H9 (cell line): ENCODE measurements around the gene ADGRF5. TPM values are rescaled to one million over a fixed set of nuclear protein-coding genes. Genes with fewer than 3 reads are reported as not detected.

Experiments
- DNase-seq: peaks from one replicate; pipeline ENCODE4 v3.0.0-alpha.2; 2017
- H2AFZ ChIP-seq: one replicate; pipeline ENCODE4 v1.6.1; 2013; ENCODE audit warnings: mild to moderate bottlenecking, low read length, control low read depth, moderate library complexity
- H2AK5ac ChIP-seq: 2 replicates; pipeline ENCODE4 v1.6.1; 2013; ENCODE audit warnings: low read length, control low read depth, mixed read lengths; ENCODE audit not compliant: insufficient read length
- H2BK120ac ChIP-seq: one replicate; pipeline ENCODE4 v1.6.1; 2013; ENCODE audit warnings: low read depth, mild to moderate bottlenecking, low read length, control low read depth, inconsistent platforms; ENCODE audit not compliant: poor library complexity, severe bottlenecking
- H2BK12ac ChIP-seq: 2 replicates; pipeline ENCODE4 v1.6.1; 2013; ENCODE audit warnings: low read length, control low read depth, mixed read lengths, low read depth; ENCODE audit not compliant: insufficient read length
- H2BK15ac ChIP-seq: 2 replicates; pipeline ENCODE4 v1.6.1; 2013; ENCODE audit warnings: low read depth, low read length, control low read depth
- H2BK20ac ChIP-seq: one replicate; pipeline ENCODE4 v1.6.1; 2013; ENCODE audit warnings: low read depth, mild to moderate bottlenecking, low read length, control low read depth, inconsistent platforms; ENCODE audit not compliant: poor library complexity, severe bottlenecking
- H2BK5ac ChIP-seq: 2 replicates; pipeline ENCODE4 v1.6.1; 2013; ENCODE audit warnings: low read length, control low read depth, mixed read lengths; ENCODE audit not compliant: insufficient read length
- H3K14ac ChIP-seq: 2 replicates; pipeline ENCODE4 v1.6.1; 2013; ENCODE audit warnings: low read length, control low read depth; ENCODE audit not compliant: insufficient read depth
- H3K18ac ChIP-seq: 2 replicates; pipeline ENCODE4 v1.6.1; 2013; ENCODE audit warnings: low read depth, mild to moderate bottlenecking, mixed read lengths, low read length, control low read depth; ENCODE audit not compliant: insufficient read length
- H3K23ac ChIP-seq: 2 replicates; pipeline ENCODE4 v1.6.1; 2013; ENCODE audit warnings: low read length, control low read depth, mixed read lengths, low read depth; ENCODE audit not compliant: insufficient read length
- H3K23me2 ChIP-seq: 2 replicates; pipeline ENCODE4 v1.6.1; 2013; ENCODE audit warnings: low read depth, mild to moderate bottlenecking, mixed read lengths, low read length, control low read depth; ENCODE audit not compliant: insufficient read length, poor library complexity, severe bottlenecking
- H3K27ac ChIP-seq: 2 replicates; pipeline ENCODE4 v1.5.1; 2013; ENCODE audit warnings: low read length, control low read depth, mixed read lengths, low read depth; ENCODE audit not compliant: insufficient read length
- H3K27me3 ChIP-seq: 2 replicates; pipeline ENCODE4 v1.6.1; 2013; ENCODE audit warnings: low read length, control low read depth, inconsistent platforms; ENCODE audit not compliant: insufficient read depth
- H3K4ac ChIP-seq: 2 replicates; pipeline ENCODE4 v1.6.1; 2013; ENCODE audit warnings: low read depth, mild to moderate bottlenecking, control low read depth, inconsistent platforms, low read length, moderate library complexity
- H3K4me1 ChIP-seq: 2 replicates; pipeline ENCODE4 v1.6.1; 2013; ENCODE audit warnings: low read length, control low read depth, inconsistent platforms; ENCODE audit not compliant: insufficient read depth
- H3K4me2 ChIP-seq: 2 replicates; pipeline ENCODE4 v1.6.1; 2013; ENCODE audit warnings: low read length, control low read depth, mixed read lengths; ENCODE audit not compliant: insufficient read length, insufficient read depth
- H3K56ac ChIP-seq: 2 replicates; pipeline ENCODE4 v1.6.1; 2013; ENCODE audit warnings: low read depth, mild to moderate bottlenecking, mixed read lengths, low read length, control low read depth; ENCODE audit not compliant: insufficient read length
- H3K79me1 ChIP-seq: 2 replicates; pipeline ENCODE4 v1.6.1; 2013; ENCODE audit warnings: low read depth, mild to moderate bottlenecking, moderate library complexity, low read length, control low read depth, inconsistent platforms; ENCODE audit not compliant: insufficient read depth, poor library complexity, severe bottlenecking
- H3K79me2 ChIP-seq: 2 replicates; pipeline ENCODE4 v1.6.1; 2013; ENCODE audit warnings: low read length, control low read depth, inconsistent platforms; ENCODE audit not compliant: insufficient read depth
- H3K9ac ChIP-seq: 2 replicates; pipeline ENCODE4 v1.6.1; 2013; ENCODE audit warnings: low read length, control low read depth, mixed read lengths; ENCODE audit not compliant: insufficient read length; ENCODE audit errors: extremely low read depth
- H3K9me3 ChIP-seq: one replicate; pipeline ENCODE4 v1.6.1; 2013; ENCODE audit warnings: low read depth, low read length, inconsistent platforms; ENCODE audit not compliant: control insufficient read depth
- H3T11ph ChIP-seq: one replicate; pipeline ENCODE4 v1.6.1; 2013; ENCODE audit warnings: mild to moderate bottlenecking, low read length, control low read depth, inconsistent platforms
- H4K20me1 ChIP-seq: one replicate; pipeline ENCODE4 v1.6.1; 2013; ENCODE audit not compliant: control insufficient read depth, insufficient read length, insufficient read depth
- H4K5ac ChIP-seq: 2 replicates; pipeline ENCODE4 v1.6.1; 2013; ENCODE audit warnings: low read depth, mild to moderate bottlenecking, mixed read lengths, low read length, control low read depth; ENCODE audit not compliant: insufficient read length
- H4K8ac ChIP-seq: replicated peaks from 2 replicates; pipeline ENCODE4 v1.6.1; 2013; ENCODE audit warnings: low read length, control low read depth, mixed read lengths, low read depth; ENCODE audit not compliant: insufficient read length
- H4K91ac ChIP-seq: 2 replicates; pipeline ENCODE4 v1.6.1; 2013; ENCODE audit warnings: low read depth, mild to moderate bottlenecking, moderate library complexity, mixed read lengths, low read length, control low read depth; ENCODE audit not compliant: insufficient read length
- H3K27ac Mint-ChIP-seq, 3 experiments: 2 replicates in 2 of 3; 3 replicates in 1 of 3; pipeline ENCODE4 v1.8.0; 2020 to 2021; ENCODE audit warnings: mixed read lengths in 3 of 3, mild to moderate bottlenecking in 1 of 3, moderate library complexity in 1 of 3
- H3K27me3 Mint-ChIP-seq: 2 replicates; pipeline ENCODE4 v1.8.0; 2021; ENCODE audit warnings: low read depth, mild to moderate bottlenecking, moderate library complexity, mixed read lengths
- H3K36me3 Mint-ChIP-seq, 3 experiments: 2 replicates in 2 of 3; 3 replicates in 1 of 3; pipeline ENCODE4 v1.8.0; 2020 to 2021; ENCODE audit warnings: low read depth in 3 of 3, mixed read lengths in 3 of 3; ENCODE audit not compliant: insufficient read depth in 1 of 3
- H3K4me1 Mint-ChIP-seq, 2 experiments: 2 replicates each; pipeline ENCODE4 v1.8.0; 2020; ENCODE audit warnings: mixed read lengths in 2 of 2
- H3K4me3 Mint-ChIP-seq, 2 experiments: 2 replicates in 1 of 2; 3 replicates in 1 of 2; pipeline ENCODE4 v1.8.0; 2020 to 2021; ENCODE audit warnings: mild to moderate bottlenecking in 2 of 2, mixed read lengths in 2 of 2, moderate library complexity in 1 of 2
- H3K9me3 Mint-ChIP-seq, 2 experiments: 2 replicates in 1 of 2; 3 replicates in 1 of 2; pipeline ENCODE4 v1.8.0; 2020; ENCODE audit warnings: mild to moderate bottlenecking in 2 of 2, mixed read lengths in 2 of 2, moderate library complexity in 1 of 2
- CTCF ChIP-seq: fragments of 200-600 bp; sonication (generic); conservative IDR thresholded peaks from 3 replicates; pipeline ENCODE4 v1.8.0; 2021; ENCODE audit warnings: antibody characterized with exemption, mild to moderate bottlenecking
- WGBS: extraction: QIAGEN DNeasy Blood & Tissue Kit; methylation state at CpG from one replicate; pipeline ENCODE4 v1.1.7; 2013; ENCODE audit warnings: missing lambda C conversion rate, low lambda C conversion rate, mixed read lengths; ENCODE audit not compliant: insufficient read length; ENCODE audit errors: extremely low coverage; 5-methylcytosine and 5-hydroxymethylcytosine counted together
- total RNA-seq: library from RNA; stranded (reverse); gene quantifications from 2 replicates; pipeline ENCODE4 v1.2.1, GENCODE V29; 2021

The ADGRF5 gene
- total RNA-seq, 1 experiment from 2014 or later, result not detected

- Histone ChIP-seq H4K5ac (no peak overlapping the region), H3K14ac (no peak overlapping the region), H4K91ac (no peak overlapping the region), H3K18ac (no peak overlapping the region), H2BK15ac (no peak overlapping the region), H3K56ac (no peak overlapping the region), H3K27me3 (no peaks in the 10 kb centered on the region), H3K4ac (no peak overlapping the region), H2AK5ac (no peak overlapping the region), H3K9me3 (no peaks in the 10 kb centered on the region), H3K23me2 (no peaks in the 10 kb centered on the region), H3K27ac (no peak overlapping the region), H2BK5ac (no peak overlapping the region), H2BK12ac (no peak overlapping the region), H3K79me1 (no peaks in the 10 kb centered on the region), H3K79me2 (no peaks in the 10 kb centered on the region), H3K4me2 (no peak overlapping the region), H4K8ac (no peak overlapping the region), H3T11ph (no peak overlapping the region), H3K23ac (no peak overlapping the region), H3K9ac (no peak overlapping the region), H2BK120ac (no peak overlapping the region), H4K20me1 (no peaks in the 10 kb centered on the region), H2AFZ (peak overlapping the region; percentile 40), H3K4me1 (no peaks in the 10 kb centered on the region), H2BK20ac (no peak overlapping the region)
- Mint-ChIP-seq H3K9me3 (no peaks in the 10 kb centered on the region), H3K4me1 (0 out of 4 replicates have a peak, but pooled peaks cover 2% of the 10 kb centered on the region in 2 experiments), H3K27ac (0 out of 7 replicates have a peak overlapping the region, but pooled peaks of 1 of the 3 experiments have one; percentile 63), H3K27me3 (no peaks in the 10 kb centered on the region), H3K4me3 (no peak overlapping the region), H3K36me3 (no peaks in the 10 kb centered on the region)
- TF ChIP-seq CTCF, result no peak
- peak; percentile 35 for DNase-seq
- WGBS, result no CpG with 5 or more reads among the region's 2 CpGs
Measured at GRCh38 chr6:46909371-46909770, 12.4 kb downstream of the ADGRF5 start.
